ENCODE measurements around the gene P2RX2.

P2RX2 gene

GRCh38 chr12:132662901-132663755 lies 44.6 kb downstream of the P2RX2 start:
- no peak for DNase-seq (ENCODE audit: low spot score)

DNA sequence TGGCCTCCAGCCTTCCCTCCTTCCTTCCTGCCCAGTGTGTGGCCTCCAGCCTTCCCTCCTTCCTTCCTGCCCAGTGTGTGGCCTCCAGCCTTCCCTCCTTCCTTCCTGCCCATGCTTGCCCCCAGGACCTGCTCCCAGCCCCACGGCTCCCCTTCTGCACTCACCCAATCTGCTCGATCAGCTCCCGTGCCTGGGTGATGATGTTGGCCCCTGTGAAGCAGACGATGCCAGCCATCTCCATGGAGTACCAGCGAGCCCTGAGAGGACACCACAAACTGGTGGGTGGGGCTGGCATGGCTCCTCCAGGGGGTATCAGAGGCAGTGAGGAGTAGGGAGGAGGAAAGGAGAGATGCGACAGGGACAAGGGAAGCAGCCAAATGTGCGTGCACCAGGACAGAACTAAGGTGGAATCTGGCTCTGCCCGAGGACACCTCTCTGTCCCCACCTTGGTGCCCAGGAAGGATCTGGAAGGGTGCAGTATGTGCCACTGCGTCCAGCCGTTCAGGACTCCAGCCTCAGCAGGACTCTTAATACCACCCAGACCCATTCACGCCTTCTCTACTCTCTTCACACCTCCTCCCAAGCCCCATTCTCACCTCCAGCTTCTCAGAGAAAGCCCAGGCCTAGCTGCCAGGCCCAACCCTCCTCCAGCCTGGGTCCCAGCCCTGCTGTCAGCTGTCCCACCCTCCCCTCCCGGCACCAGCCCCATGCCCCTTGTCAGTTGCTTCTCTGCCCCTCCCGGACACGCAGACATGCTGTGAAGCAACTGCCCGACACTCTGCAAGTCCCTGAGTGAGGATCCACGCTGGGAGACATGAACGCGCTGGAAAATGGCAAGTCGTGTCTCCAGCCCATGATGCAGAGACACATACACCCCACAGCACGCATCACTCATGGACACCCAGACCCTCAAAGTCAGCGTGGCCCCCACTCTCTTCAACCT lies 45.9 kb downstream of the P2RX2 start:
- no peak for DNase-seq (ENCODE audit: low spot score)

GRCh38 chr12:132665149-132665491 lies 46.5 kb downstream of the P2RX2 start:
- no peak for DNase-seq (ENCODE audit: low spot score)

DNA sequence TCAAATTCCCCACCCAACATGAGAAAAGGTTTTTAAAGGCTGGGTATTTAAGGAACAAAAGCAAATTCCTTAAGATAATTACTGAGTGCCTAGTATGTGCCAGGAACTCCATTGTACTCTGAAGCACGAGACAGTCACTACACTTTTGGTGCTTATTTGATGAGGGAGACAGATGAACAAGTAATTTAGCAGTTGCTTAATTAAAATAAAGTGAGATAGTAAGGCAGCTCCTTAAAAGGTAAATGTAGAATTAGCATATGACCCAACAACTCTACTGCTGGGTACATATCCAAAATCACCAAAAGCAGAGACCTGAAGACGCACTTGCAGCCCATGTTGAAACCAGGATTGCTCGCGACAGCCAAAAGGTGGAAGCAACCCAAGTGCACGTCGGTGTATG lies 47.2 kb downstream of the P2RX2 start:
- DNase-seq (ENCODE audit: low spot score): no peak

DNA sequence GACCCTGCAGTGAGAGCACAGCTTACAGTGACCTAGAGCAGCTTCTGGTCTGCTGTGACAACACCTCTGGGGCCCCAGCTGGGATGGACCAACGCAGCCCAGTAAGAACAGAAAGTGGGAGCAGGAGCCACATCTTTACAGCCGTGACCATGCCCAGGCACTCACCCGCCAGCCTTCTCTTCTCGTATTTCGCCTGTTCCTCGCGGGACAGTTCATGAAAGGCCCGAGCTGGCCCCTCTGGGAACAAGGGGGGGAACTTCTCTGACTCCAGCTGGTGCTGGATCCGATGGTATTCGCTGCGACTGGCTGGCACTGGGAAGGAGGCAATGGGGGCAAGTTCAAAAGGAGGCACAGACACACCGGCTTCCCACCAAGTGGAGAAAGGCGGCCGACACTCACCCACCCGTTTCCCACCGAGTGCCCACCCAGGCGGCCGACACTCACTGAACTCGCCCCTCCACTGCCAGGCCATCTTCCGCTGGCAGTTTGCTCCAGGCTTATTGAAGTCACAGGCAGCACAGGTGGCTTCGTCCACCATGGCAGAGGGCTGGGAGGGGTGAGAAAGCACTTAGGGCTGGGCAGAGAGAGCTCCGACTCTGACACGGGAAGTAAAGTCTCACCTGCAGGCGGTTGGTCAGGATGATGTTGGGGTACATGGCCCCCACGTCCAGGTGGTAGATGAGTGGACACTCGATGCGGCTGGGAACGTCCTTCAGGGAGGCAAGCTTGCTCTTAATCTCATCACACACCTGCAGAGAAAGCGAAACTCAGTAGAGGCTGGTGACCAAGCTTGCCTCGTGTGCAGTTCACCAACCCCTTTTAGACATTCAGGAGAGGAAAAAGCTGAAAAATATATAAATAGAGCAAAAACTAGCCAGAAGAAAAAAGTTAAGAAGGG lies 49.9 kb downstream of the P2RX2 start:
- DNase-seq (ENCODE audit: low spot score): no peak

GRCh38 chr12:132669166-132669879 lies 50.7 kb downstream of the P2RX2 start:
- no peak for DNase-seq (ENCODE audit: low spot score)

Measured in COLO829 (cell line).